ENCODE results near the gene HEMK1. TPM values are rescaled to one million over a fixed set of nuclear protein-coding genes. Genes with fewer than 3 reads are reported as not detected.

HEMK1 gene
- total and polyA plus RNA-seq, 2 of the 8 experiments (the other 6 are each of a cell fraction or from before 2014, with no cell fraction given): 9.7 to 10.6 TPM

- Histone ChIP-seq H3K4me2 (ENCODE audit: insufficient read depth in 1 of 2, low read depth in 2 of 2, low read length in 2 of 2) (peak overlapping the region in 1 of 2 experiments; percentile 38; a peak in 1 of 4 replicates), H3K56ac (replicated peaks; ENCODE audit: insufficient read length, low read depth, low read length) (no peak overlapping the region), H3K27ac (ENCODE audit: low read depth, low read length) (no peak overlapping the region), H2AFZ (ENCODE audit: low read length) (no peak overlapping the region), H4K20me1 (replicated peaks in 1 of 2; ENCODE audit: control insufficient read depth in 1 of 2, insufficient read depth in 2 of 2, low read length in 2 of 2) (no peaks in the 10 kb centered on the region), H2BK5ac (ENCODE audit: low read depth, low read length) (no peak overlapping the region), H4K91ac (replicated peaks; ENCODE audit: insufficient read length, low read length) (peak overlapping the region; percentile 46), H3K9ac (replicated peaks in 1 of 4; ENCODE audit: extremely low read depth in 1 of 4, low read depth in 3 of 4, low read length in 3 of 4) (no peak overlapping the region), H4K5ac (ENCODE audit: insufficient read length, low read depth, low read length) (no peak overlapping the region), H3K23me2 (ENCODE audit: low read depth, low read length) (peaks cover 1% of the 10 kb centered on the region; the same call in 1 of the 2 replicates), H2BK15ac (ENCODE audit: low read length) (0 out of 2 replicates have a peak overlapping the region, but pooled peaks have one; percentile 29), H4K8ac (ENCODE audit: extremely low read depth, insufficient read depth, low read length) (no peak overlapping the region), H3K4me1 (replicated peaks in 1 of 4; ENCODE audit: control insufficient read depth in 3 of 4, insufficient read depth in 4 of 4, low read length in 3 of 4) (peaks cover 0 to 19% (median 9%) of the 10 kb centered on the region in 4 experiments; a peak in 6 of 7 replicates), H3K79me2 (ENCODE audit: control insufficient read depth in 1 of 2, insufficient read depth in 2 of 2, low read length in 2 of 2) (no peaks in the 10 kb centered on the region), H2BK12ac (ENCODE audit: low read depth, low read length) (no peak overlapping the region), H3K27me3 (replicated peaks in 1 of 4; ENCODE audit: control insufficient read depth in 3 of 4, extremely low read depth in 1 of 4, insufficient read depth in 3 of 4, low read length in 3 of 4) (peaks cover 0 to 15% (median 14%) of the 10 kb centered on the region in 4 experiments; a peak in 5 of 7 replicates), H2BK120ac (replicated peaks; ENCODE audit: low read depth, low read length) (no peak overlapping the region), H3K4me3 (ENCODE audit: extremely low read depth in 1 of 4, insufficient read depth in 2 of 4, low read depth in 3 of 4, low read length in 4 of 4) (no peak overlapping the region), H3K36me3 (ENCODE audit: control insufficient read depth in 2 of 4, insufficient read depth in 4 of 4, low read length in 3 of 4) (no peaks in the 10 kb centered on the region), H3K18ac (ENCODE audit: extremely low read depth, low read length) (no peak overlapping the region), H3K14ac (ENCODE audit: insufficient read length) (no peak overlapping the region), H3K9me3 (ENCODE audit: insufficient read depth in 2 of 2, low read depth in 1 of 2, low read length in 1 of 2) (no peaks in the 10 kb centered on the region), H3K79me1 (ENCODE audit: low read depth, low read length) (no peaks in the 10 kb centered on the region), H3K4ac (replicated peaks; ENCODE audit: insufficient read length, low read depth, low read length) (peak overlapping the region; percentile 19), H2AK5ac (ENCODE audit: low read depth, low read length) (no peak overlapping the region), H3K23ac (ENCODE audit: insufficient read length) (no peak overlapping the region), H2BK20ac (ENCODE audit: low read length) (peak overlapping the region; percentile 21; the same call in 1 of the 2 replicates)
- no peak for TF ChIP-seq TAF1 (IDR thresholded peaks at IDR 0.05; ENCODE audit: low read depth, low read length)
- TF ChIP-seq CHD2 (IDR thresholded peaks at IDR 0.05; ENCODE audit: low read length): no peak
- TF ChIP-seq CTCF (IDR thresholded peaks at IDR 0.05; ENCODE audit: control extremely low read depth in 1 of 3, insufficient read depth in 1 of 3, low read depth in 1 of 3, low read length in 3 of 3): no peak
- no peak for TF ChIP-seq YY1 (IDR thresholded peaks at IDR 0.05; ENCODE audit: low read depth, low read length)
- TF ChIP-seq SP2 (IDR thresholded peaks at IDR 0.05; ENCODE audit: low read length): no peak
- no peak for TF ChIP-seq SRF (IDR thresholded peaks at IDR 0.05; ENCODE audit: low read depth, low read length)
- no peak for TF ChIP-seq SIN3A (conservative IDR thresholded peaks at IDR 0.05 in 1 of 2, IDR thresholded peaks at IDR 0.05 in 1 of 2; ENCODE audit: low read depth in 1 of 2, low read length in 2 of 2)
- TF ChIP-seq HDAC6 (IDR thresholded peaks at IDR 0.05; ENCODE audit: low read depth, low read length): no peak
- no peak for TF ChIP-seq SUZ12 (IDR thresholded peaks at IDR 0.05; ENCODE audit: low read length)
- TF ChIP-seq GTF2F1 (IDR thresholded peaks at IDR 0.05; ENCODE audit: borderline replicate concordance, low read depth, low read length): no peak
- TF ChIP-seq GABPA (IDR thresholded peaks at IDR 0.05; ENCODE audit: borderline replicate concordance, insufficient read depth, low read length): no peak
- 97% methylated on average over 4 of the region's 4 CpGs; no CpG with 5 or more reads in 1 of the 2 experiments for WGBS, 2 experiments (ENCODE audit: extremely low coverage in 1 of 2, insufficient coverage in 1 of 2, insufficient read length in 1 of 2, insufficient replicate concordance in 2 of 2, low coverage in 1 of 2, low lambda C conversion rate in 2 of 2, missing lambda C conversion rate in 1 of 2)
- CTCF ChIA-PET (ENCODE audit: partially characterized antibody): interaction anchor here (0.7 to 2.1 kb wide), 5 partner anchors 8 to 73 kb away, joined by 3 to 11 read pairs (median 4); no protein-coding TSS in a partner anchor
- POLR2A ChIA-PET (ENCODE audit: partially characterized antibody): no interaction called here
- FAIRE-seq (no peak), DNase-seq (ENCODE audit: low read depth in 1 of 2, low spot score in 2 of 2) (no peak)
These were observed 38.1 kb upstream of the HEMK1 start for GRCh38 chr3:50531201-50531600.
